Cardiac muscle cell (in vitro differentiated cells and primary cell): ENCODE measurements around the gene DRD3. TPM values are rescaled to one million over a fixed set of nuclear protein-coding genes. Genes with fewer than 3 reads are reported as not detected.

Source experiments
- DNase-seq, 2 donors: peaks; one replicate each; pipeline versions ENCODE4 v3.0.0 to v3.0.0-alpha.2; 2010 to 2017; ENCODE audit warnings: low read depth in 1 of 2, low spot score in 1 of 2
- H3K27ac ChIP-seq: fragments of 200-600 bp; sonication (generic); 2 replicates; pipeline ENCODE4 v1.5.1; 2016
- H3K27me3 ChIP-seq: fragments of 200-600 bp; sonication (generic); 2 replicates; pipeline ENCODE4 v1.6.0; 2016; ENCODE audit warnings: control low read depth
- H3K36me3 ChIP-seq: fragments of 200-600 bp; sonication (generic); 2 replicates; pipeline ENCODE4 v1.5.1; 2016; ENCODE audit warnings: control low read depth
- H3K4me1 ChIP-seq: fragments of 200-600 bp; sonication (generic); 2 replicates; pipeline ENCODE4 v1.8.1; 2017; ENCODE audit warnings: low read depth, mild to moderate bottlenecking, mixed run types
- H3K4me3 ChIP-seq: fragments of 200-600 bp; sonication (generic); 2 replicates; pipeline ENCODE4 v1.5.1; 2016; ENCODE audit warnings: mild to moderate bottlenecking
- H3K9me3 ChIP-seq: fragments of 200-600 bp; sonication (generic); 2 replicates; pipeline ENCODE4 v1.5.1; 2017; ENCODE audit warnings: low read depth, mild to moderate bottlenecking, control low read depth
- polyA plus RNA-seq: library from polyadenylated mRNA; unstranded; fragments of >200 nt; fragmentation: Nextera tagmentation; extraction: Ambion mirVana; gene quantifications from 2 replicates; pipeline ENCODE4 v1.2.1, GENCODE V29; 2016
- total RNA-seq: library from RNA; depleted of rRNA; stranded (reverse); fragments of >200 nt; gene quantifications from 2 replicates; pipeline ENCODE4 v1.2.3, GENCODE V29; 2016
- TF ChIP-seq, protein P1 (sequence below): IDR thresholded peaks from 2 replicates; pipeline ENCODE4 v1.5.1; 2012; ENCODE audit warnings: low read depth, mild to moderate bottlenecking, low read length

Gene DRD3
- total and polyA plus RNA-seq, 2 experiments from 2014 or later, result 0.51 TPM; not detected in 1

- no peak overlapping the region for H3K4me3 ChIP-seq
- TF ChIP-seq, protein P1, sequence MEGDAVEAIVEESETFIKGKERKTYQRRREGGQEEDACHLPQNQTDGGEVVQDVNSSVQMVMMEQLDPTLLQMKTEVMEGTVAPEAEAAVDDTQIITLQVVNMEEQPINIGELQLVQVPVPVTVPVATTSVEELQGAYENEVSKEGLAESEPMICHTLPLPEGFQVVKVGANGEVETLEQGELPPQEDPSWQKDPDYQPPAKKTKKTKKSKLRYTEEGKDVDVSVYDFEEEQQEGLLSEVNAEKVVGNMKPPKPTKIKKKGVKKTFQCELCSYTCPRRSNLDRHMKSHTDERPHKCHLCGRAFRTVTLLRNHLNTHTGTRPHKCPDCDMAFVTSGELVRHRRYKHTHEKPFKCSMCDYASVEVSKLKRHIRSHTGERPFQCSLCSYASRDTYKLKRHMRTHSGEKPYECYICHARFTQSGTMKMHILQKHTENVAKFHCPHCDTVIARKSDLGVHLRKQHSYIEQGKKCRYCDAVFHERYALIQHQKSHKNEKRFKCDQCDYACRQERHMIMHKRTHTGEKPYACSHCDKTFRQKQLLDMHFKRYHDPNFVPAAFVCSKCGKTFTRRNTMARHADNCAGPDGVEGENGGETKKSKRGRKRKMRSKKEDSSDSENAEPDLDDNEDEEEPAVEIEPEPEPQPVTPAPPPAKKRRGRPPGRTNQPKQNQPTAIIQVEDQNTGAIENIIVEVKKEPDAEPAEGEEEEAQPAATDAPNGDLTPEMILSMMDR, result no peak
- H3K27ac ChIP-seq, result no peak overlapping the region
- H3K9me3 ChIP-seq, result no peaks in the 10 kb centered on the region
- no peak for DNase-seq
- H3K36me3 ChIP-seq, result no peaks in the 10 kb centered on the region
- H3K4me1 ChIP-seq, result no peaks in the 10 kb centered on the region
- H3K27me3 ChIP-seq, result no peaks in the 10 kb centered on the region
These were observed 33.8 kb upstream of the DRD3 start for GRCh38 chr3:114212646-114213045.

- no peaks in the 10 kb centered on the region for H3K27me3 ChIP-seq
- H3K4me3 ChIP-seq, result no peak overlapping the region
- H3K4me1 ChIP-seq, result no peaks in the 10 kb centered on the region
- no peaks in the 10 kb centered on the region for H3K36me3 ChIP-seq
- TF ChIP-seq, protein P1, result no peak
- DNase-seq, result no peak
- H3K27ac ChIP-seq, result no peak overlapping the region
- no peaks in the 10 kb centered on the region for H3K9me3 ChIP-seq
These were observed 28.9 kb upstream of the DRD3 start for GRCh38 chr3:114207768-114208167.

DNA sequence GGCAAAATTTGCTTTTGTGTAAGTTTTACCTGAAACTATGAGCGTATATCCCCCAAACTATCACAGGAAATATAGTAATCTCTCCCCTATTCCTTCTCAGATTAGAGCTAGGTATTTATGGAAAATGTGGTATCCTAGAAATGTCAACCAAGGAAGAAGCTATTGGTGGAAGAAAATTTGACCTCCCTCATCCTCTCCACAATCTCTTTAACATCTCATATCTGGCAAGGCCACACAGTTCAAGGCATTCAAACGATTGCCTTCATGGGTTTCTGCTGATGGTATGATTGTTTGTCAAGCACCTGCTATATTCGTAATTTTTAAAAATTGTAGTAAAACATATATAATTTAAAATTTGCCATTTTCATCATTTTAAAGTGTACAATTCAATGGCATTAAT lies 27.5 kb upstream of the DRD3 start:
- Histone ChIP-seq H3K4me1 (no peaks in the 10 kb centered on the region), H3K27me3 (no peaks in the 10 kb centered on the region), H3K27ac (no peak overlapping the region), H3K9me3 (no peaks in the 10 kb centered on the region), H3K36me3 (no peaks in the 10 kb centered on the region), H3K4me3 (no peak overlapping the region)
- no peak for DNase-seq
- TF ChIP-seq, protein P1, result no peak

DNA sequence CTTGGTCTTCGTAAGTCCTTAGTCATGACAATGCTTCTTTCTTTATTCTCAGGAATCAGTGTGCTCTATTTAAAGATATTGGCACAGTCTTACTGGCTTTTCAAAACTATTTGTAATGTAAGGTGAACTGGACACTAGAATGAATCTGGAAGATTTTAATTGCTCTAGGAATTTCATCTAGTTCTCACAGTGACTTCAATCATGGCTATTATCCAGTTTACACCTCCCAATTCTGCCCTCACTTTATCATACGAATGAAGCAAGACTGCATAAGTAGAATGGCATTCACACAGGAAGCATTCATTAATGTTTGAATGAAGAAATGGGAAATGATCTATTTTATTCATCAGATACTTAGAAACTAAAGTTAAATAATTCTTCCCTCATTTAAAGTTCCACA lies 26.7 kb upstream of the DRD3 start:
- Histone ChIP-seq H3K36me3 (no peaks in the 10 kb centered on the region), H3K4me3 (no peak overlapping the region), H3K9me3 (no peaks in the 10 kb centered on the region), H3K27ac (no peak overlapping the region), H3K4me1 (no peaks in the 10 kb centered on the region), H3K27me3 (no peaks in the 10 kb centered on the region)
- no peak for DNase-seq
- TF ChIP-seq, protein P1, result no peak

GRCh38 chr3:114194750-114195149 lies 15.9 kb upstream of the DRD3 start:
- no peaks in the 10 kb centered on the region for H3K27me3 ChIP-seq
- TF ChIP-seq, protein P1, result no peak
- H3K27ac ChIP-seq, result no peak overlapping the region
- no peaks in the 10 kb centered on the region for H3K36me3 ChIP-seq
- no peaks in the 10 kb centered on the region for H3K4me1 ChIP-seq
- no peak for DNase-seq
- no peaks in the 10 kb centered on the region for H3K9me3 ChIP-seq
- H3K4me3 ChIP-seq, result no peak overlapping the region

DNA sequence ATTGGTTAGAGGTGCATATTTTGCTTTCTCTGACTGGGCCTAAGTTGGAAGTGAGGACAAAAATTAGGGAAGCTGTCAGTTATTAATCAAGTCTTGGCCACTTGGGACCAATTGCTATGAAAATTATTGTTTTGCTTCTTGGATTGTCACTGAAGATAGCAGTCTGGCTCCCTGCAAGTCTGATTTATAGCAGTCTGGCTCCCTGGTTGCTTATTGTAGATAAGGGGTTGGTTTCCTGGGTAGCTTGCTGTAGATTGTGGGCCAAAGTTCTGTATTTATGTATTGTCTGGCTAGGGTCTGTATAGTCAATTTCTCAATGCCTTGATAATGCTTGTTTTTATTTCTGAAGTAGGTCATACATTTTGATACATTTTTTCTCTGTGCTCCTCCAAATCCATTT lies 13.3 kb upstream of the DRD3 start:
- no peaks in the 10 kb centered on the region for H3K9me3 ChIP-seq
- no peak for DNase-seq
- H3K27ac ChIP-seq, result no peak overlapping the region
- no peak overlapping the region for H3K4me3 ChIP-seq
- H3K36me3 ChIP-seq, result no peaks in the 10 kb centered on the region
- H3K27me3 ChIP-seq, result no peaks in the 10 kb centered on the region
- TF ChIP-seq, protein P1, result no peak
- H3K4me1 ChIP-seq, result no peaks in the 10 kb centered on the region
